GM21367 (cell line): ENCODE data around the gene CASZ1.

ENCODE experiments used
- ATAC-seq: cut with Tn5 transposase; IDR thresholded peaks from one replicate; pipeline ENCODE4 v1.9.1; 2021; ENCODE audit not compliant: unreplicated experiment

The CASZ1 gene

GRCh38 chr1:10659646-10660540 lies 136.6 kb downstream of the CASZ1 start:
- ATAC-seq, result no peak

- no peak for ATAC-seq
These were observed 137.2 kb downstream of the CASZ1 start for GRCh38 chr1:10659218-10659617.

- ATAC-seq, result no peak
These were observed 137.9 kb downstream of the CASZ1 start for GRCh38 chr1:10658396-10659066.

GRCh38 chr1:10657088-10657847 lies 139.2 kb downstream of the CASZ1 start:
- no peak for ATAC-seq

- no peak for ATAC-seq
These were observed 140.0 kb downstream of the CASZ1 start for GRCh38 chr1:10656431-10656830.

- ATAC-seq, result no peak
These were observed 141.4 kb downstream of the CASZ1 start for GRCh38 chr1:10655002-10655401.

- ATAC-seq, result no peak
These were observed 142.9 kb downstream of the CASZ1 start for GRCh38 chr1:10653370-10654125.

- no peak for ATAC-seq
These were observed 143.8 kb downstream of the CASZ1 start for GRCh38 chr1:10652626-10653025.

- ATAC-seq, result no peak
These were observed 144.7 kb downstream of the CASZ1 start for GRCh38 chr1:10651793-10652192.

- no peak for ATAC-seq
These were observed 145.1 kb downstream of the CASZ1 start for GRCh38 chr1:10651389-10651766.

- no peak for ATAC-seq
These were observed 145.7 kb downstream of the CASZ1 start for GRCh38 chr1:10650556-10651388.

GRCh38 chr1:10649517-10650201 lies 146.8 kb downstream of the CASZ1 start:
- ATAC-seq, result no peak

- no peak for ATAC-seq
These were observed 147.5 kb downstream of the CASZ1 start for GRCh38 chr1:10648689-10649516.

GRCh38 chr1:10647414-10648170 lies 148.9 kb downstream of the CASZ1 start:
- no peak for ATAC-seq

GRCh38 chr1:10646347-10646861 lies 150.0 kb downstream of the CASZ1 start:
- ATAC-seq, result no peak

GRCh38 chr1:10644307-10645128 lies 151.9 kb downstream of the CASZ1 start:
- ATAC-seq, result no peak
